Measurements from ENCODE around the gene AP1G2.

The AP1G2 gene

DNA sequence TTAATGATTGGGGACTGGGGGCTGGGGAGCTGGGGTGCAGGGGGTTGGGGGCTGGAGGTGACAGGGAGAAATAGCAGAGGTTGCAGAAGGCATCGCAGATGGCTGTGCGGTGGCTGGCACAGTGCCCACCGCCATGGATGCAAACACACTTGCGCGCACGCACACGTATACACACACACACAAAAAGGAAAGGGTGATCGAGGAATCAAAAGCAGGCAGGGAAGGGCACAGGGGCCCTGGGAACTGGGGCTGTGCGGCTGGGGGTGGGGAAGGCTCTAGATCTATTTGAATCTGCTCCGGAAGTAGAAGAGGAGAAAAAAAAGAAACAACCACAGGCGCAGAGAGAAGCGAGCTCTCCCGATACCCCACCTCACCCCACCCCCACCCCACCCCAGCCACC is 55.4 kb downstream of the AP1G2 start:
- Mint-ChIP-seq H3K4me1 (peaks cover 9% of the 10 kb centered on the region), H3K36me3 (no peaks in the 10 kb centered on the region), H3K9me3 (no peaks in the 10 kb centered on the region), H3K27ac (peak overlapping the region; percentile 29), H3K4me3 (peak overlapping the region; percentile 59), H3K27me3 (peaks cover 10% of the 10 kb centered on the region)
- CTCF ChIA-PET: interaction anchor here (1.5 to 2.1 kb wide), 2 partner anchors 34 to 48 kb away, joined by 4 to 6 read pairs; no protein-coding TSS in a partner anchor
- DNase-seq: peak; percentile 34
